HCT116 (cell line): Measurements from ENCODE around the gene IL1RL1. TPM values are rescaled to one million over a fixed set of nuclear protein-coding genes. Genes with fewer than 3 reads are reported as not detected.

Source experiments
- ATAC-seq: fragments of 200-7000 bp; cut with Tn5 transposase; 2 replicates; pipeline ENCODE4 v1.9.1; 2020; ENCODE audit warnings: mild to moderate bottlenecking, moderate library complexity
- BruUV-seq: library from RNA; stranded (reverse); fragments of 400-500 nt; replicated peaks from 2 replicates; lab custom pipeline; 2021; lab: Mats Ljungman, UMichigan
- CTCF ChIA-PET: fragments of 300-600 bp; sonication (Branson Sonifier 250); formaldehyde crosslinking; loops from one replicate; lab custom pipeline; 2021; ENCODE audit warnings: antibody characterized with exemption; lab: Charles Lee
- POLR2A ChIA-PET: fragments of 300-600, 350-600 bp; sonication (Branson Sonifier 250); formaldehyde crosslinking; loops from one replicate; lab custom pipeline; 2021; ENCODE audit warnings: antibody characterized with exemption; lab: Charles Lee
- RAD21 ChIA-PET, 2 experiments: fragments of 300-600 bp; sonication (Branson Sonifier 250); formaldehyde crosslinking; loops; one replicate each; lab custom pipeline; 2023; ENCODE audit warnings: low total read pairs in 2 of 2; ENCODE audit not compliant: uncharacterized antibody in 2 of 2, unreplicated experiment in 2 of 2, low non-redundant PET in 1 of 2; lab: Charles Lee
- DNase-seq: peaks from one replicate; pipeline ENCODE4 v3.0.0-alpha.2; 2010; ENCODE audit warnings: low read depth, low spot score
- H2AFZ ChIP-seq: fragments of 200-600 bp; shearing (Covaris generic), sonication (generic); 2 replicates; pipeline ENCODE4 v1.6.1; 2017; ENCODE audit warnings: low read depth, mixed run types, mixed read lengths, antibody characterized with exemption, low read length; ENCODE audit not compliant: poor library complexity, severe bottlenecking
- H3K27ac ChIP-seq: 2 replicates; pipeline ENCODE4 v1.5.1; 2012; ENCODE audit warnings: low read depth, low read length
- H3K27me3 ChIP-seq: fragments of 200-600 bp; sonication (generic); 2 replicates; pipeline ENCODE4 v1.6.1; 2016; ENCODE audit warnings: mixed run types, low read length, mixed read lengths; ENCODE audit not compliant: insufficient read depth
- H3K36me3 ChIP-seq, 2 experiments: fragments of 200-500 bp in 1 of 2; fragments of 200-600 bp in 1 of 2; sonication (Bioruptor generic) in 1 of 2; sonication (generic) in 1 of 2; 2 replicates each; pipeline versions ENCODE4 v1.5.1 to v1.6.1; 2014 to 2016; ENCODE audit warnings: low read length in 2 of 2, inconsistent platforms in 1 of 2, mixed read lengths in 1 of 2, mixed run types in 1 of 2; ENCODE audit not compliant: insufficient read depth in 2 of 2, control insufficient read depth in 1 of 2
- H3K4me1 ChIP-seq, 2 experiments: fragments of 200-600 bp in 1 of 2; sonication (generic) in 1 of 2; 2 replicates each; pipeline versions ENCODE4 v1.5.1 to v1.6.1; 2012 to 2017; ENCODE audit warnings: low read length in 2 of 2, inconsistent platforms in 1 of 2, mild to moderate bottlenecking in 1 of 2, mixed read lengths in 1 of 2, mixed run types in 1 of 2, moderate library complexity in 1 of 2; ENCODE audit not compliant: insufficient read depth in 2 of 2, control insufficient read depth in 1 of 2
- H3K4me2 ChIP-seq: fragments of 200-600 bp; sonication (generic); 2 replicates; pipeline ENCODE4 v1.6.1; 2017; ENCODE audit warnings: mixed run types, low read length, mixed read lengths
- H3K4me3 ChIP-seq, 2 experiments: fragments of 200-600 bp in 1 of 2; sonication (generic) in 1 of 2; replicated peaks in 1 of 2; 2 replicates each; pipeline ENCODE4 v1.5.1; 2011 to 2016; ENCODE audit warnings: low read length in 2 of 2, control low read depth in 1 of 2, low read depth in 1 of 2, mild to moderate bottlenecking in 1 of 2, mixed read lengths in 1 of 2, mixed run types in 1 of 2
- H3K79me2 ChIP-seq: fragments of 200-600 bp; sonication (generic); 2 replicates; pipeline ENCODE4 v1.6.1; 2017; ENCODE audit warnings: mild to moderate bottlenecking, mixed run types, low read length, moderate library complexity, mixed read lengths; ENCODE audit not compliant: insufficient read depth
- H3K9ac ChIP-seq: fragments of 200-600 bp; sonication (generic); 2 replicates; pipeline ENCODE4 v1.6.1; 2016; ENCODE audit warnings: low read length, mixed read lengths
- H3K9me2 ChIP-seq: fragments of 200-600 bp; sonication (generic), shearing (Covaris generic); 2 replicates; pipeline ENCODE4 v1.6.1; 2017; ENCODE audit warnings: mixed run types, mild to moderate bottlenecking, moderate library complexity; ENCODE audit not compliant: insufficient read depth
- H3K9me3 ChIP-seq, 2 experiments: fragments of 200-500 bp in 1 of 2; fragments of 200-600 bp in 1 of 2; sonication (Bioruptor generic) in 1 of 2; sonication (generic) in 1 of 2; 2 replicates each; pipeline ENCODE4 v1.6.1; 2014 to 2017; ENCODE audit warnings: low read length in 2 of 2, mixed read lengths in 2 of 2, inconsistent platforms in 1 of 2, low read depth in 1 of 2, mild to moderate bottlenecking in 1 of 2, mixed run types in 1 of 2, moderate library complexity in 1 of 2; ENCODE audit not compliant: control insufficient read depth in 1 of 2, insufficient read depth in 1 of 2
- H4K20me1 ChIP-seq: fragments of 200-600 bp; sonication (generic), shearing (Covaris generic); 2 replicates; pipeline ENCODE4 v1.6.1; 2017; ENCODE audit warnings: mixed run types, mild to moderate bottlenecking, moderate library complexity; ENCODE audit not compliant: insufficient read depth
- ATF3 ChIP-seq: IDR thresholded peaks from 2 replicates; pipeline ENCODE4 v1.6.1; 2012
- CBX3 ChIP-seq: IDR thresholded peaks from 2 replicates; pipeline ENCODE4 v1.6.1; 2012; ENCODE audit warnings: low read depth
- ELF1 ChIP-seq: IDR thresholded peaks from 2 replicates; pipeline ENCODE4 v1.6.1; 2012; ENCODE audit warnings: low read depth, borderline replicate concordance
- EZH2 ChIP-seq: fragments of 200-600 bp; sonication (generic); IDR thresholded peaks from 2 replicates; pipeline ENCODE4 v1.6.1; 2017; ENCODE audit warnings: antibody characterized with exemption, mixed run types
- EZH2phosphoT487 ChIP-seq: fragments of 200-600 bp; IDR thresholded peaks from 2 replicates; pipeline ENCODE4 v1.6.1; 2018; ENCODE audit warnings: antibody characterized with exemption, borderline replicate concordance
- POLR2A ChIP-seq: IDR thresholded peaks from 2 replicates; pipeline ENCODE4 v1.7.0; 2011; ENCODE audit warnings: borderline replicate concordance; ENCODE audit not compliant: insufficient read depth, insufficient read length; ENCODE audit errors: extremely low read depth
- POLR2AphosphoS5 ChIP-seq: IDR thresholded peaks from 2 replicates; pipeline ENCODE4 v1.6.1; 2011; ENCODE audit warnings: mild to moderate bottlenecking, low read depth, low read length, moderate library complexity
- SIN3A ChIP-seq: IDR thresholded peaks from 2 replicates; pipeline ENCODE4 v1.6.1; 2012; ENCODE audit warnings: low read depth
- SP1 ChIP-seq: IDR thresholded peaks from 2 replicates; pipeline ENCODE4 v1.6.1; 2012; ENCODE audit warnings: low read depth
- SRF ChIP-seq: IDR thresholded peaks from 2 replicates; pipeline ENCODE4 v1.6.1; 2012; ENCODE audit warnings: low read depth
- YY1 ChIP-seq: IDR thresholded peaks from 2 replicates; pipeline ENCODE4 v1.6.1; 2011; ENCODE audit warnings: low read length, low read depth, moderate library complexity, mild to moderate bottlenecking; ENCODE audit not compliant: insufficient replicate concordance; ENCODE audit errors: extremely low read depth
- ZNF274 ChIP-seq: fragments of 200-500 bp; sonication (Bioruptor generic); IDR thresholded peaks from 2 replicates; pipeline ENCODE4 v1.6.1; 2014; ENCODE audit warnings: mild to moderate bottlenecking, low read depth, low read length, inconsistent platforms
- intact Hi-C: fragments of 100-400 bp; cut with micrococcal nuclease; formaldehyde crosslinking; loops from 2 replicates; pipeline ENCODE4 v1.10.0; 2022
- total RNA-seq: library from RNA; stranded (reverse); gene quantifications from one replicate; pipeline ENCODE4 v1.2.1, GENCODE V29; 2021; ENCODE audit not compliant: unreplicated experiment
- TF ChIP-seq, protein P1 (sequence below), 3 experiments: fragments of 200-600 bp in 1 of 3; sonication (generic) in 1 of 3; IDR thresholded peaks in 2 of 3; conservative IDR thresholded peaks in 1 of 3; 2 replicates each; pipeline ENCODE4 v1.5.1; 2012 to 2017; ENCODE audit warnings: low read depth in 2 of 3, low read length in 2 of 3, antibody characterized with exemption in 1 of 3, borderline replicate concordance in 1 of 3, control low read depth in 1 of 3, mild to moderate bottlenecking in 1 of 3, mixed read lengths in 1 of 3, mixed run types in 1 of 3, moderate library complexity in 1 of 3; ENCODE audit not compliant: insufficient read depth in 1 of 3

IL1RL1 gene
- total RNA-seq, 1 experiment from 2014 or later: not detected

DNA sequence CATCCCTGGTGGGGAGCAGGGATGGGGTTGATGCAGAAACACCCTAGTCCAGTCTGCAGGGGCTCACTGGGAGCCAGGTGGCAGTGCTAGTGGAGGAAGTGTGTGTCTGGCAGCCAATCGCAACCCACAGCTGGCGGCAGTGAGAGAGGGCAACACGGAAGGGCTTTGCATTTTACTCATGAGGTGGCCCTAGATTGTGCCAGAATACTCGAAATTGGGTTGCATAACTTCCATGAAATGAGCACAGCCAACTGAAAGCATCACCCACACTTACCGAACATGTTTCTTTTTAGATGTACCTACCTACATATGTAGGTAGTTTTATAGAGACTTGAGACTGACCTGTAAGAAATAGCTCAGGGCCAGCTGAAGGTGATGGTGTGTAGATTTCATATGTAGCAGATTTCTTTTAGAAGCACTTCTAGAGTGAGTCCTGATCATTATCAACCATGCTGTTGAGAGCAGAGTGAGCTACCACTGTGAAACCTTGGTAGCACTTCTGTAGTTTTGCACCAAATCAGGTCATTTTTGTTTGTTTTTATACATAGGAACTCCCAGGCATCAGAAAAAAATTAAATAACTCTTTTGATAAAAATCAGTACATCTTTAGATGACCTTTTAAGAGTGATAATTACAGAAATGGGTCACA, 57.2 kb downstream of the IL1RL1 start:
- Histone ChIP-seq H3K4me1 (no peaks in the 10 kb centered on the region), H3K36me3 (no peaks in the 10 kb centered on the region), H3K9ac (no peak overlapping the region), H3K9me3 (peaks cover 0 to 7% of the 10 kb centered on the region in 2 experiments; a peak in 2 of 4 replicates), H3K9me2 (no peaks in the 10 kb centered on the region), H3K4me2 (no peak overlapping the region), H3K4me3 (no peak overlapping the region), H4K20me1 (no peaks in the 10 kb centered on the region), H3K79me2 (no peaks in the 10 kb centered on the region), H2AFZ (no peak overlapping the region), H3K27me3 (no peaks in the 10 kb centered on the region), H3K27ac (no peak overlapping the region)
- ATAC-seq: no peak
- no TSS peak for BruUV-seq
- POLR2A ChIA-PET: no interaction called here
- no peak for TF ChIP-seq SP1
- no peak for TF ChIP-seq EZH2
- TF ChIP-seq ELF1: no peak
- no peak for TF ChIP-seq YY1
- TF ChIP-seq, protein P1, sequence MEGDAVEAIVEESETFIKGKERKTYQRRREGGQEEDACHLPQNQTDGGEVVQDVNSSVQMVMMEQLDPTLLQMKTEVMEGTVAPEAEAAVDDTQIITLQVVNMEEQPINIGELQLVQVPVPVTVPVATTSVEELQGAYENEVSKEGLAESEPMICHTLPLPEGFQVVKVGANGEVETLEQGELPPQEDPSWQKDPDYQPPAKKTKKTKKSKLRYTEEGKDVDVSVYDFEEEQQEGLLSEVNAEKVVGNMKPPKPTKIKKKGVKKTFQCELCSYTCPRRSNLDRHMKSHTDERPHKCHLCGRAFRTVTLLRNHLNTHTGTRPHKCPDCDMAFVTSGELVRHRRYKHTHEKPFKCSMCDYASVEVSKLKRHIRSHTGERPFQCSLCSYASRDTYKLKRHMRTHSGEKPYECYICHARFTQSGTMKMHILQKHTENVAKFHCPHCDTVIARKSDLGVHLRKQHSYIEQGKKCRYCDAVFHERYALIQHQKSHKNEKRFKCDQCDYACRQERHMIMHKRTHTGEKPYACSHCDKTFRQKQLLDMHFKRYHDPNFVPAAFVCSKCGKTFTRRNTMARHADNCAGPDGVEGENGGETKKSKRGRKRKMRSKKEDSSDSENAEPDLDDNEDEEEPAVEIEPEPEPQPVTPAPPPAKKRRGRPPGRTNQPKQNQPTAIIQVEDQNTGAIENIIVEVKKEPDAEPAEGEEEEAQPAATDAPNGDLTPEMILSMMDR (IDR thresholded peaks at IDR 0.05 in 2 of 3, conservative IDR thresholded peaks at IDR 0.05 in 1 of 3; ENCODE audit: borderline replicate concordance in 1 of 3, insufficient read depth in 1 of 3, low read depth in 2 of 3, low read length in 2 of 3): no peak
- no peak for TF ChIP-seq POLR2A
- TF ChIP-seq ATF3: no peak
- no peak for TF ChIP-seq SRF
- TF ChIP-seq CBX3: no peak
- TF ChIP-seq POLR2AphosphoS5: no peak
- no peak for TF ChIP-seq SIN3A
- TF ChIP-seq EZH2phosphoT487: no peak
- TF ChIP-seq ZNF274: no peak
- RAD21 ChIA-PET: no interaction called here
- CTCF ChIA-PET: no interaction called here
- DNase-seq: no peak
- intact Hi-C loops: no loop called here
